Activated CD8-positive, alpha-beta T cell treated with anti-CD3 and anti-CD28 coated beads for 36 hours (primary cell): Measurements from ENCODE around the gene ATP23. TPM values are rescaled to one million over a fixed set of nuclear protein-coding genes. Genes with fewer than 3 reads are reported as not detected.
A peak's percentile ranks its signal among the peaks of the same experiment; 100 is the strongest.

Experiments used
- ATAC-seq: fragments of 200-7000 bp; cut with Tn5 transposase; one replicate; pipeline ENCODE4 v1.10.0; 2021; ENCODE audit warnings: mild to moderate bottlenecking, moderate library complexity
- CTCF ChIA-PET: fragments of 350-600 bp; sonication (Branson Sonifier 250); formaldehyde crosslinking; loops from one replicate; lab custom pipeline; 2021; ENCODE audit warnings: antibody characterized with exemption; lab: Charles Lee
- POLR2A ChIA-PET: fragments of 350-600 bp; sonication (Branson Sonifier 250); formaldehyde crosslinking; loops from one replicate; lab custom pipeline; 2021; ENCODE audit warnings: antibody characterized with exemption; lab: Charles Lee
- DNase-seq: peaks from one replicate; pipeline ENCODE4 v3.0.0-alpha.2; 2020
- H3K27ac Mint-ChIP-seq: one replicate; pipeline ENCODE4 v1.8.0; 2021; ENCODE audit warnings: mild to moderate bottlenecking, mixed read lengths
- H3K27me3 Mint-ChIP-seq: one replicate; pipeline ENCODE4 v1.8.0; 2021; ENCODE audit warnings: mixed read lengths
- H3K36me3 Mint-ChIP-seq: one replicate; pipeline ENCODE4 v1.8.0; 2021; ENCODE audit warnings: low read depth, mixed read lengths
- H3K4me1 Mint-ChIP-seq: one replicate; pipeline ENCODE4 v1.8.0; 2021; ENCODE audit warnings: low read depth, mixed read lengths
- H3K4me3 Mint-ChIP-seq: one replicate; pipeline ENCODE4 v1.8.0; 2021; ENCODE audit warnings: mild to moderate bottlenecking, moderate library complexity, mixed read lengths
- H3K9me3 Mint-ChIP-seq: one replicate; pipeline ENCODE4 v1.8.0; 2021; ENCODE audit warnings: mixed read lengths
- intact Hi-C: fragments of 100-400 bp; cut with micrococcal nuclease; formaldehyde crosslinking; loops from one replicate; pipeline ENCODE4 v1.10.0; 2022
- total RNA-seq, 2 experiments: library from RNA; stranded (reverse); gene quantifications; one replicate each; pipeline ENCODE4 v1.2.3, GENCODE V29; 2021
- TF ChIP-seq, protein P1 (sequence below): fragments of 200-600 bp; IDR thresholded peaks from one replicate; pipeline ENCODE4 v1.8.0; 2022; ENCODE audit warnings: antibody characterized with exemption, mild to moderate bottlenecking

The ATP23 gene, protein sequence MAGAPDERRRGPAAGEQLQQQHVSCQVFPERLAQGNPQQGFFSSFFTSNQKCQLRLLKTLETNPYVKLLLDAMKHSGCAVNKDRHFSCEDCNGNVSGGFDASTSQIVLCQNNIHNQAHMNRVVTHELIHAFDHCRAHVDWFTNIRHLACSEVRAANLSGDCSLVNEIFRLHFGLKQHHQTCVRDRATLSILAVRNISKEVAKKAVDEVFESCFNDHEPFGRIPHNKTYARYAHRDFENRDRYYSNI
- 10 to 100 TPM; 15.8 to 16.7 TPM for total RNA-seq

DNA sequence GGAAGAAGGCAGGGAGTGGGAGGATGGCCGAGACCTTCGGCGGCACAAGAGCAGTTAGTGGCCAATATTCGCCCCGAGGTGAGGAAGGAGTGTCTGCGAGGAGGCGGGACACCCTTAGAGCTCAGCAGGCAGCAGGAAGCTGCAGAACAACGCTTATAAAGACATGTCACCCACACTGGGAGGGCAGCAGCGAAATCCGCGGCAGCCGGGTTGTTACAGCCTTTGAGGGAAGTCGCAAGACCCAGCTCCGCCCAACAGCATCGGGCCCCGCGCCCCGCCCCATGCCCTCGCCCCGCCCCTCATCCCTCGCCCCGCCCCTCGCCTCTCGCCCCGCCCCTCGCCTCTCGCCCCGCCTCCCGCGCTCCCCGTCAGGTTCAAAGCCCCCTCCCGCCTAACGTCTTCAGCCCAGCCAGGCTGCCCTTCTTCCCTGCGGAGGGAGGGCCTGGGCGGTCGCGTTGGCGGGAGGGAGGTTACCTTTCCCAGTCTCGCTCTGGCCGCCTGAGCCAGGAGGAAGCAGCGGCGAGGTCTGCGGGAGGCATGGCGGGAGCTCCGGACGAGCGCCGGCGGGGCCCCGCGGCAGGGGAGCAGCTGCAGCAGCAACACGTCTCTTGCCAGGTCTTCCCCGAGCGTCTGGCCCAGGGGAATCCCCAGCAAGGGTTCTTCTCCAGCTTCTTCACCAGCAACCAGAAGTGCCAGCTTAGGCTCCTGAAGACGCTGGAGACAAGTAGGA is at the start of gene ATP23:
ATP23 (plus strand) TSS at position 403 of the 730 bp plus-strand sequence; CDS start at position 538, 135 bp downstream.
- H3K27ac Mint-ChIP-seq, result peak within 1 kb of the TSS; percentile 99
- DNase-seq (peak; percentile 94), ATAC-seq (peak; percentile 91)
- ChIA-PET CTCF (interaction anchor here (0.7 kb wide), 1 partner anchor 11 kb away, joined by 4 read pairs; no protein-coding TSS in a partner anchor), POLR2A (interaction anchor here (0.8 to 1.6 kb wide), 6 partner anchors 14 to 99 kb away, joined by 3 to 5 read pairs (median 4); partner anchors contain the start of gene CTDSP2)
- H3K27me3 Mint-ChIP-seq, result no peaks in the 10 kb centered on the region
- intact Hi-C loops, result no loop called here
- H3K36me3 Mint-ChIP-seq, result no peaks in the 10 kb centered on the region
- peaks cover 37% of the 10 kb centered on the region for H3K4me1 Mint-ChIP-seq
- no peaks in the 10 kb centered on the region for H3K9me3 Mint-ChIP-seq
- TF ChIP-seq, protein P1, sequence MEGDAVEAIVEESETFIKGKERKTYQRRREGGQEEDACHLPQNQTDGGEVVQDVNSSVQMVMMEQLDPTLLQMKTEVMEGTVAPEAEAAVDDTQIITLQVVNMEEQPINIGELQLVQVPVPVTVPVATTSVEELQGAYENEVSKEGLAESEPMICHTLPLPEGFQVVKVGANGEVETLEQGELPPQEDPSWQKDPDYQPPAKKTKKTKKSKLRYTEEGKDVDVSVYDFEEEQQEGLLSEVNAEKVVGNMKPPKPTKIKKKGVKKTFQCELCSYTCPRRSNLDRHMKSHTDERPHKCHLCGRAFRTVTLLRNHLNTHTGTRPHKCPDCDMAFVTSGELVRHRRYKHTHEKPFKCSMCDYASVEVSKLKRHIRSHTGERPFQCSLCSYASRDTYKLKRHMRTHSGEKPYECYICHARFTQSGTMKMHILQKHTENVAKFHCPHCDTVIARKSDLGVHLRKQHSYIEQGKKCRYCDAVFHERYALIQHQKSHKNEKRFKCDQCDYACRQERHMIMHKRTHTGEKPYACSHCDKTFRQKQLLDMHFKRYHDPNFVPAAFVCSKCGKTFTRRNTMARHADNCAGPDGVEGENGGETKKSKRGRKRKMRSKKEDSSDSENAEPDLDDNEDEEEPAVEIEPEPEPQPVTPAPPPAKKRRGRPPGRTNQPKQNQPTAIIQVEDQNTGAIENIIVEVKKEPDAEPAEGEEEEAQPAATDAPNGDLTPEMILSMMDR, result no peak
- peak within 1 kb of the TSS; percentile 92 for H3K4me3 Mint-ChIP-seq

DNA sequence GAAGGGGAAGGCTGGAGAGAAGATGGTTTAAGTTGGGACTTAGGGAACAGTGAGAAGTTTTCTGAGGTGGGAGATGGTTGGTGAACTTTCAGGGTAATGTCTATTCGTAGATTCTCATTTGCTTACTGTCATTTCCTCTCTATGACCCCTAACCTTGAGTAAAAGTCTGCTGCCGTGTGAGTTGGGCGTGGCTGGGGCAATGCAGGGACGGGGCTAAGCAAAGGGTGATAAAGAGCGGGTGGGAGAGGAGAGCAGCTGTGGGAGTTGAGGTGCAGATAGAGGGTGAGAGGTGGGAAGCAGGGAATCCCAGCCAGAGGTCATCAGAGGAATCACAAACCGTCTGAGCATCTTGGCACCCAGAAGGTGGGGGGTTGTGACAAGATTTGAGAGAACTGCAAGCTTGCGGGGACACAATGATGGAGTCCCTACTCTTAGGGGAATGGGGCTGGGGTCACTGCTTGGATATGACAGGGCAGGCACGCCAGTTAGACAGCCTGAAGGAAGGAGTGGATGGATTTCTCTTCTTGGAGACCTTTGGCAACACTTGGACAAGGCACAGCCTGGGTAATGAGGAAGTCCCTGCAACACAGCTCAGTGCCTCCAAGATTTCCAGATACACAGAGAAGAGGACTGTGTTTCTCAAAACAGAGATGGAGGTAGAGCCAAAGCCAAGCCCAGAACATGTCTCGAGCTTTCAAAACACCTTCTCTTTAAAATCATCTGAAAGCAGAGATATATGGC is 49.0 kb upstream of the ATP23 start:
- no peaks in the 10 kb centered on the region for H3K9me3 Mint-ChIP-seq
- POLR2A ChIA-PET, result interaction anchor here (5.0 to 8.9 kb wide), 2 partner anchors 9 to 46 kb away, joined by 25 to 70 read pairs; partner anchors contain the start of gene CTDSP2
- no peak for DNase-seq
- TF ChIP-seq, protein P1, result no peak
- no peak for ATAC-seq
- H3K27me3 Mint-ChIP-seq, result peaks cover 1% of the 10 kb centered on the region
- intact Hi-C loops, result no loop called here
- peaks cover 41% of the 10 kb centered on the region for H3K4me1 Mint-ChIP-seq
- CTCF ChIA-PET, result interaction anchor here (1.1 to 9.3 kb wide), 3 partner anchors 11 to 57 kb away, joined by 4 to 96 read pairs (median 61); partner anchors contain the start of gene CTDSP2
- no peaks in the 10 kb centered on the region for H3K36me3 Mint-ChIP-seq
- no peak overlapping the region for H3K27ac Mint-ChIP-seq
- H3K4me3 Mint-ChIP-seq, result no peak overlapping the region

DNA sequence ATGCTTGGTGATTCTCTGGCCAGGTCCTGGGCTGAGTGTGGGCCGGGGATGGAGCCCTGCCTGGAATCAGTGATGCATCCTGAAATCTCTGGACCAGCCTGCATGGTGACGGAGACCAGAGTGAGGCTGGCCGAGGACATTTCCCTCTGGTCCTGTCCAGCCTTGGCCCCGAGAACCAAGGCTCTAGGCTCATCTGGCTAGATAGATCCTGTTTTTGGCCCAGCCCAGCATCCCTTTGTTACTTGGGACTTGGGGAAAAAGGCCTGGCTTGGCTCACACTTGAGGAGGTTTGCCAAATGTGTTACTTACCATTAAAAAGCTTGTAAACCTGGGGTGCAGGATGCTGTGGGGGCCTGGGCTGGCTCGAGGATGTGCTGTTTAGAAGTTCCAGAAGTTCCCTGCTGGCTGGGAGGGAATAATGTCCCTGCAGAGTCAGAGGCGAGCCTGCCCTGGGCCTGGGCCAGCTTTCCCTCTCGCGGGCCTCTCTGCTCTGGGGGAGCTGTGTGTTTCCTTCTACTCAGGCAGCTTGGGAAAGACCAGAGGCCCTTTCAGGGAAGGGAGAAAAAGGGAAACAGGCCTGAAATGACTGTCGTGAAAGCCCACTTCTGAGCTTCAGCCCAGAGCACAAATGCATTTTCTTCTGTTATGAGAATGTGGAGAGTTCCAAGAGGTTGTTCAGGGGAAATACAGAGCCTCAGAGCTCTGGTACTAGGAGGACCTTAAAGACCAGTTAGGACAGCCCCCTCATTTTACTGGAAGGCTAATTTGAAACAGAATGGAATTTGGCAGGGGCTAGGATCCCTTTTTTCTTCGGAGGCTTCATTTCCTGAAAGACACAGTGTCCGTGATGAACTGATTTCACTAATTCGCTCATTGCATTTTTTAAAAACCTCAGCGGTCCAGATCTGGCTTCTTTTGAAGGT is 47.7 kb upstream of the ATP23 start:
- POLR2A ChIA-PET, result interaction anchor here (0.8 to 8.9 kb wide), 6 partner anchors 9 to 61 kb away, joined by 3 to 70 read pairs (median 15); partner anchors contain the start of gene CTDSP2

More for the DNA sequence above, 47.7 kb upstream of the ATP23 start:
- no peak overlapping the region for H3K4me3 Mint-ChIP-seq
- TF ChIP-seq, protein P1, result no peak
- ATAC-seq, result no peak
- CTCF ChIA-PET, result interaction anchor here (0.9 to 9.3 kb wide), 4 partner anchors 11 to 58 kb away, joined by 3 to 96 read pairs (median 48); partner anchors contain the start of gene CTDSP2
- H3K9me3 Mint-ChIP-seq, result no peaks in the 10 kb centered on the region
- H3K4me1 Mint-ChIP-seq, result peaks cover 46% of the 10 kb centered on the region
- H3K36me3 Mint-ChIP-seq, result no peaks in the 10 kb centered on the region
- peaks cover 1% of the 10 kb centered on the region for H3K27me3 Mint-ChIP-seq
- intact Hi-C loops, result no loop called here
- no peak overlapping the region for H3K27ac Mint-ChIP-seq
- DNase-seq, result no peak
